HepG2 (cell line): ENCODE measurements around the gene PTGR1. TPM values are rescaled to one million over a fixed set of nuclear protein-coding genes. Genes with fewer than 3 reads are reported as not detected.

ENCODE experiments used
- polyA plus RNA-seq, 8 experiments: library from polyadenylated mRNA; depleted of rRNA in 3 of 8; stranded (reverse) in 7 of 8; unstranded in 1 of 8; fragments of >200 nt; fragmentation: Illumina TruSeq in 4 of 8; extraction: Trizol in 4 of 8; gene quantifications; 2 replicates each; pipeline versions ENCODE4 v1.2.1 to v1.2.3, GENCODE V29; 2011 to 2016; ENCODE audit warnings: low read depth in 4 of 8, missing spikeins in 1 of 8, mixed read lengths in 1 of 8; ENCODE audit not compliant: insufficient read depth in 1 of 8
- total RNA-seq, 5 experiments: library from RNA; depleted of rRNA; stranded (reverse); fragments of >200 nt; fragmentation: Illumina TruSeq; extraction: Trizol; gene quantifications; 2 replicates each; pipeline ENCODE4 v1.2.3, GENCODE V29; 2016; ENCODE audit warnings: low read depth in 1 of 5

Gene PTGR1
- total and polyA plus RNA-seq, 2 of the 13 experiments (the other 11 are each of a cell fraction or from before 2014, with no cell fraction given): 6.0 to 15.8 TPM

Other genes starting within 250 kb of the PTGR1 start
- gene ECPAS, start 115.3 kb downstream of the PTGR1 start, total RNA-seq (2016; rRNA removed; fragmentation: Illumina TruSeq; extraction: Trizol): 58.0 and 81.7 TPM in 2 replicates
- gene ECPAS, start 115.3 kb downstream of the PTGR1 start, polyA plus RNA-seq (2011; rRNA removed): 35.3 and 37.3 TPM in 2 replicates
- gene ZNF483, start 74.5 kb downstream of the PTGR1 start, total RNA-seq (2016; rRNA removed; fragmentation: Illumina TruSeq; extraction: Trizol): 9.5 and 15.7 TPM in 2 replicates
- 1.4 and 2.0 TPM in 2 replicates for gene ZNF483, start 74.5 kb downstream of the PTGR1 start, polyA plus RNA-seq (2011; rRNA removed)
- 6.3 and 10.2 TPM in 2 replicates for gene DNAJC25, start 31.7 kb upstream of the PTGR1 start, total RNA-seq (2016; rRNA removed; fragmentation: Illumina TruSeq; extraction: Trizol)
- gene DNAJC25, start 31.7 kb upstream of the PTGR1 start, polyA plus RNA-seq (2011; rRNA removed): 4.5 and 5.7 TPM in 2 replicates
- gene GNG10, start 62.0 kb upstream of the PTGR1 start, total RNA-seq (2016; rRNA removed; fragmentation: Illumina TruSeq; extraction: Trizol): 29.8 and 45.0 TPM in 2 replicates
- gene GNG10, start 62.0 kb upstream of the PTGR1 start, polyA plus RNA-seq (2011; rRNA removed): 29.8 and 32.4 TPM in 2 replicates
- not detected in 2 replicates for gene SHOC1, start 195.3 kb upstream of the PTGR1 start, total RNA-seq (2016; rRNA removed; fragmentation: Illumina TruSeq; extraction: Trizol)
- gene SHOC1, start 195.3 kb upstream of the PTGR1 start, polyA plus RNA-seq (2011; rRNA removed): not detected in 2 replicates